Activated CD4-positive, alpha-beta T cell treated with anti-CD3 and anti-CD28 coated beads for 4 hours (primary cell): ENCODE results near the gene RPL5.
A peak's percentile ranks its signal among the peaks of the same experiment; 100 is the strongest.

ENCODE experiments used
- DNase-seq, 2 donors: peaks; one replicate each; pipeline ENCODE4 v3.0.0-alpha.2; 2020

RPL5 gene

GRCh38 chr1:92858564-92859399 is 26.9 kb downstream of the RPL5 start:
- DNase-seq: peak; percentile 34 to 63

- no peak for DNase-seq
Measured at GRCh38 chr1:92859400-92860039, 27.7 kb downstream of the RPL5 start.

- DNase-seq: no peak
Measured at GRCh38 chr1:92862605-92863004, 30.8 kb downstream of the RPL5 start.

- DNase-seq: no peak
Measured at GRCh38 chr1:92864131-92864530, 32.3 kb downstream of the RPL5 start.

- no peak for DNase-seq
Measured at GRCh38 chr1:92870591-92870990, 38.8 kb downstream of the RPL5 start.

- no peak for DNase-seq
Measured at GRCh38 chr1:92872719-92873118, 40.9 kb downstream of the RPL5 start.

GRCh38 chr1:92874987-92875386 is 43.1 kb downstream of the RPL5 start:
- DNase-seq: no peak

GRCh38 chr1:92876351-92876750 is 44.5 kb downstream of the RPL5 start:
- DNase-seq: no peak

- DNase-seq: no peak
Measured at GRCh38 chr1:92877081-92877711, 45.4 kb downstream of the RPL5 start.

GRCh38 chr1:92877792-92878191 is 46.0 kb downstream of the RPL5 start:
- no peak for DNase-seq

GRCh38 chr1:92879316-92879968 is 47.6 kb downstream of the RPL5 start:
- no peak for DNase-seq

- DNase-seq: no peak
Measured at GRCh38 chr1:92881391-92881790, 49.6 kb downstream of the RPL5 start.

GRCh38 chr1:92882819-92883218 is 51.0 kb downstream of the RPL5 start:
- DNase-seq: peak; percentile 34 to 45

- no peak for DNase-seq
Measured at GRCh38 chr1:92883297-92883696, 51.5 kb downstream of the RPL5 start.

GRCh38 chr1:92884195-92884594 is 52.4 kb downstream of the RPL5 start:
- DNase-seq: no peak

- no peak for DNase-seq
Measured at GRCh38 chr1:92886886-92887419, 55.1 kb downstream of the RPL5 start.

GRCh38 chr1:92887465-92887864 is 55.6 kb downstream of the RPL5 start:
- DNase-seq: no peak
